ENCODE data around the gene KLHDC8B.

KLHDC8B gene

GRCh38 chr3:49181351-49181750 lies 10.0 kb downstream of the KLHDC8B start:
- Histone ChIP-seq H3K4me2 (ENCODE audit: low read depth, low read length) (no peak overlapping the region), H3K9ac (ENCODE audit: low read length) (no peak overlapping the region), H3K9me2 (replicated peaks; ENCODE audit: insufficient read depth, low read length) (no peaks in the 10 kb centered on the region), H3K27ac (ENCODE audit: low read length) (no peak overlapping the region), H4K20me1 (ENCODE audit: insufficient read depth, low read length) (no peaks in the 10 kb centered on the region), H3K36me3 (replicated peaks; ENCODE audit: insufficient read depth, low read length) (no peaks in the 10 kb centered on the region), H3F3A (ENCODE audit: insufficient read depth, low read length) (no peaks in the 10 kb centered on the region), H3K4me1 (ENCODE audit: low read length) (no peaks in the 10 kb centered on the region), H3K9me3 (replicated peaks; ENCODE audit: insufficient read depth, low read length) (no peaks in the 10 kb centered on the region), H3K79me2 (ENCODE audit: low read length) (no peaks in the 10 kb centered on the region), H3K4me3 (ENCODE audit: low read length) (no peak overlapping the region), H3K27me3 (replicated peaks; ENCODE audit: insufficient read depth, low read length) (no peaks in the 10 kb centered on the region; the same call in 1 of the 2 replicates), H2AFZ (ENCODE audit: low read length) (no peak overlapping the region)
- TF ChIP-seq EZH2 (optimal IDR thresholded peaks at IDR 0.05; ENCODE audit: low read depth, low read length) (no peak), EZH2phosphoT487 (IDR thresholded peaks at IDR 0.05; ENCODE audit: low read length) (no peak), CTCF (IDR thresholded peaks at IDR 0.05; ENCODE audit: low read length) (no peak)
- no peak for DNase-seq

- Histone ChIP-seq H3K9me3 (replicated peaks; ENCODE audit: insufficient read depth, low read length) (no peaks in the 10 kb centered on the region), H3K4me1 (ENCODE audit: low read length) (no peaks in the 10 kb centered on the region), H3K36me3 (replicated peaks; ENCODE audit: insufficient read depth, low read length) (no peaks in the 10 kb centered on the region), H4K20me1 (ENCODE audit: insufficient read depth, low read length) (no peaks in the 10 kb centered on the region), H3K27me3 (replicated peaks; ENCODE audit: insufficient read depth, low read length) (no peaks in the 10 kb centered on the region; the same call in 1 of the 2 replicates), H3K9me2 (replicated peaks; ENCODE audit: insufficient read depth, low read length) (no peaks in the 10 kb centered on the region), H3K79me2 (ENCODE audit: low read length) (no peaks in the 10 kb centered on the region), H2AFZ (ENCODE audit: low read length) (no peak overlapping the region), H3K4me3 (ENCODE audit: low read length) (no peak overlapping the region), H3K9ac (ENCODE audit: low read length) (no peak overlapping the region), H3K27ac (ENCODE audit: low read length) (no peak overlapping the region), H3F3A (ENCODE audit: insufficient read depth, low read length) (no peaks in the 10 kb centered on the region), H3K4me2 (ENCODE audit: low read depth, low read length) (no peak overlapping the region)
- no peak for TF ChIP-seq EZH2phosphoT487 (IDR thresholded peaks at IDR 0.05; ENCODE audit: low read length)
- no peak for TF ChIP-seq EZH2 (optimal IDR thresholded peaks at IDR 0.05; ENCODE audit: low read depth, low read length)
- no peak for TF ChIP-seq CTCF (IDR thresholded peaks at IDR 0.05; ENCODE audit: low read length)
- DNase-seq: no peak
These were observed 11.3 kb downstream of the KLHDC8B start for GRCh38 chr3:49182682-49183081.

- Histone ChIP-seq H3K9ac (ENCODE audit: low read length) (no peak overlapping the region), H3K4me2 (ENCODE audit: low read depth, low read length) (no peak overlapping the region), H3K27me3 (replicated peaks; ENCODE audit: insufficient read depth, low read length) (no peaks in the 10 kb centered on the region; the same call in 1 of the 2 replicates), H3K4me3 (ENCODE audit: low read length) (no peak overlapping the region), H3F3A (ENCODE audit: insufficient read depth, low read length) (no peaks in the 10 kb centered on the region), H3K4me1 (ENCODE audit: low read length) (no peaks in the 10 kb centered on the region), H3K9me3 (replicated peaks; ENCODE audit: insufficient read depth, low read length) (no peaks in the 10 kb centered on the region), H4K20me1 (ENCODE audit: insufficient read depth, low read length) (no peaks in the 10 kb centered on the region), H3K36me3 (replicated peaks; ENCODE audit: insufficient read depth, low read length) (no peaks in the 10 kb centered on the region), H3K79me2 (ENCODE audit: low read length) (no peaks in the 10 kb centered on the region), H3K27ac (ENCODE audit: low read length) (no peak overlapping the region), H3K9me2 (replicated peaks; ENCODE audit: insufficient read depth, low read length) (no peaks in the 10 kb centered on the region), H2AFZ (ENCODE audit: low read length) (no peak overlapping the region)
- no peak for DNase-seq
- TF ChIP-seq EZH2phosphoT487 (IDR thresholded peaks at IDR 0.05; ENCODE audit: low read length) (no peak), CTCF (IDR thresholded peaks at IDR 0.05; ENCODE audit: low read length) (no peak), EZH2 (optimal IDR thresholded peaks at IDR 0.05; ENCODE audit: low read depth, low read length) (no peak)
These were observed 12.5 kb downstream of the KLHDC8B start for GRCh38 chr3:49183873-49184272.

Data from MM.1S (cell line).